HFFc6 (cell line): ENCODE measurements around the gene BICDL2. TPM values are rescaled to one million over a fixed set of nuclear protein-coding genes. Genes with fewer than 3 reads are reported as not detected.

Experiments used
- DNase-seq: peaks from one replicate; pipeline ENCODE4 v3.0.0-alpha.2; 2018
- H3K27ac Mint-ChIP-seq: 2 replicates; pipeline ENCODE4 v1.8.0; 2020; ENCODE audit warnings: mild to moderate bottlenecking, mixed read lengths
- H3K27me3 Mint-ChIP-seq: 2 replicates; pipeline ENCODE4 v1.8.0; 2021; ENCODE audit warnings: mild to moderate bottlenecking, moderate library complexity, mixed read lengths; ENCODE audit not compliant: insufficient read depth
- H3K36me3 Mint-ChIP-seq: 2 replicates; pipeline ENCODE4 v1.8.0; 2021; ENCODE audit warnings: low read depth, mixed read lengths
- H3K4me1 Mint-ChIP-seq: 2 replicates; pipeline ENCODE4 v1.8.0; 2020; ENCODE audit warnings: low read depth, mixed read lengths
- H3K4me3 Mint-ChIP-seq: 2 replicates; pipeline ENCODE4 v1.8.0; 2020; ENCODE audit warnings: mild to moderate bottlenecking, moderate library complexity, mixed read lengths
- H3K9me3 Mint-ChIP-seq: 2 replicates; pipeline ENCODE4 v1.8.0; 2020; ENCODE audit warnings: mild to moderate bottlenecking, mixed read lengths
- total RNA-seq, 6 experiments: library from RNA; stranded (reverse); fragmentation: NEBNext Ultra II Directional; extraction: Animal tissue kit (Norgen Biotek cat#: 25700); gene quantifications; 2 replicates in 1 of 6; 3 replicates in 5 of 6; pipeline ENCODE4 v1.2.3, GENCODE V29; 2021
- TF ChIP-seq, protein P1 (sequence below): fragments of 200-600 bp; sonication (generic); IDR thresholded peaks from 2 replicates; pipeline ENCODE4 v1.5.0; 2021; ENCODE audit warnings: antibody characterized with exemption, mild to moderate bottlenecking

BICDL2 gene
- total RNA-seq, 6 experiments from 2014 or later: not detected

DNA sequence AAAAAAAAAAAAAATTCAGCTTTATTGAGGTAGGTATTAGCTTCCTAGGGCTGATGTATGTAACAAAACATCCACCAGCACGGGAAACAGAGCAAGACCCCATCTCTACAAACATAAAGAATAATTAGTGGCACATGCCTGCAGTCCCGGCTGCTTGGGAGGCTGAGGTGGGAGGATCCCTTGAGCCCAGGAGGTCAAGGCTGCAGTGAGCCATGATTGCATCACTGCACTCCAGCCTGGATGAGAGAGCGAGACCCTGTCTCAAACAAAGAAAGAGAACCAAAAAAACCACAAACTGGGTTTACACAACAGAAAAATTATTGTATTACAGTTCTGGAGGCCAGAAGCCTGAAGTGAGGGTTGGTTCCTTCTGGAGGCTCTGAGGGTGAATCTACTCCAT, 5.6 kb upstream of the BICDL2 start:
- Mint-ChIP-seq H3K27ac (no peak overlapping the region), H3K27me3 (peaks cover 48% of the 10 kb centered on the region), H3K36me3 (no peaks in the 10 kb centered on the region), H3K4me1 (no peaks in the 10 kb centered on the region), H3K9me3 (no peaks in the 10 kb centered on the region), H3K4me3 (no peak overlapping the region)
- DNase-seq: no peak
- TF ChIP-seq, protein P1, sequence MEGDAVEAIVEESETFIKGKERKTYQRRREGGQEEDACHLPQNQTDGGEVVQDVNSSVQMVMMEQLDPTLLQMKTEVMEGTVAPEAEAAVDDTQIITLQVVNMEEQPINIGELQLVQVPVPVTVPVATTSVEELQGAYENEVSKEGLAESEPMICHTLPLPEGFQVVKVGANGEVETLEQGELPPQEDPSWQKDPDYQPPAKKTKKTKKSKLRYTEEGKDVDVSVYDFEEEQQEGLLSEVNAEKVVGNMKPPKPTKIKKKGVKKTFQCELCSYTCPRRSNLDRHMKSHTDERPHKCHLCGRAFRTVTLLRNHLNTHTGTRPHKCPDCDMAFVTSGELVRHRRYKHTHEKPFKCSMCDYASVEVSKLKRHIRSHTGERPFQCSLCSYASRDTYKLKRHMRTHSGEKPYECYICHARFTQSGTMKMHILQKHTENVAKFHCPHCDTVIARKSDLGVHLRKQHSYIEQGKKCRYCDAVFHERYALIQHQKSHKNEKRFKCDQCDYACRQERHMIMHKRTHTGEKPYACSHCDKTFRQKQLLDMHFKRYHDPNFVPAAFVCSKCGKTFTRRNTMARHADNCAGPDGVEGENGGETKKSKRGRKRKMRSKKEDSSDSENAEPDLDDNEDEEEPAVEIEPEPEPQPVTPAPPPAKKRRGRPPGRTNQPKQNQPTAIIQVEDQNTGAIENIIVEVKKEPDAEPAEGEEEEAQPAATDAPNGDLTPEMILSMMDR: no peak

DNA sequence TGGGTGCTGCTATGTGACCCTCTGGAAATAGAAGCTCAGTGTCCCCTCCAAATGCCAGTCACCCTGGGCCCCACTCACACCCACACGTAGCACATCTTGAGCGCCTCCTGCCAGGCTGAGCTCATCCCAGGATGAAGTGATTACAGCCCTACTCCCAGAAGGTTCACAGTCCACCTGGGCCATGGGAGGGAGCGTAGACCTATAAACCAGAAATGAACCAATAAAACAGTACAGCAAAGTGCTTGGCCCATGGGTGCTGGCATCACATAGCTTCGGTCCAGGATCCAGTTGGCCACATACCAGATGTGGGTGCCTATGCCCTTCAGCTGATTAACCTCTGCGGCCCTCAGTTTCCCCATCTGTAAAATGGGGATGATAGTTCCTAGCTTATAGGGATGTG, 2.2 kb upstream of the BICDL2 start:
- H3K4me3 Mint-ChIP-seq: no peak overlapping the region
- no peak for DNase-seq
- H3K27ac Mint-ChIP-seq: no peak overlapping the region
- no peaks in the 10 kb centered on the region for H3K36me3 Mint-ChIP-seq
- TF ChIP-seq, protein P1: no peak
- peaks cover 52% of the 10 kb centered on the region for H3K27me3 Mint-ChIP-seq
- H3K4me1 Mint-ChIP-seq: no peaks in the 10 kb centered on the region
- no peaks in the 10 kb centered on the region for H3K9me3 Mint-ChIP-seq

DNA sequence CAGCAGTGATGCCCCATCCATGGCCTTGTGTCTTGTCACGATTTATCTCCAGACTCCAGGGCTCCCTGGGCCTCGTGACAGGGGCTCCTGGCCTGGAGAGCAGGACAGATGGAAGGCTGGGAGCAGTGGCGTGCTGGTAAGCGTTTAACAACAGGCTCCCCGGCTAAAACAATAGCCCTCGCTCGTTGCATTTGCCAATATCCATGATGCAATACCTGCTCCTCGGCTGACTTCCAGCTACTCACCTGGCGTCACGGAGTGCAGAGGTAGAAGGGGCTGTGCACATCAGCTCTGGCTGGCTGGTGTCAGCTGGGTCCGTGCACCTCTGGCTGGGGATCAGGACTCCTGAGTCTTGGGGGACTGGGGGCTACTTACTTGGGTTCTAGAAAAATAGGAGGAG, 1.5 kb upstream of the BICDL2 start:
- H3K4me3 Mint-ChIP-seq: no peak overlapping the region
- TF ChIP-seq, protein P1: no peak
- H3K27ac Mint-ChIP-seq: no peak overlapping the region
- DNase-seq: no peak
- H3K27me3 Mint-ChIP-seq: peaks cover 53% of the 10 kb centered on the region
- H3K4me1 Mint-ChIP-seq: no peaks in the 10 kb centered on the region
- no peaks in the 10 kb centered on the region for H3K36me3 Mint-ChIP-seq
- no peaks in the 10 kb centered on the region for H3K9me3 Mint-ChIP-seq

DNA sequence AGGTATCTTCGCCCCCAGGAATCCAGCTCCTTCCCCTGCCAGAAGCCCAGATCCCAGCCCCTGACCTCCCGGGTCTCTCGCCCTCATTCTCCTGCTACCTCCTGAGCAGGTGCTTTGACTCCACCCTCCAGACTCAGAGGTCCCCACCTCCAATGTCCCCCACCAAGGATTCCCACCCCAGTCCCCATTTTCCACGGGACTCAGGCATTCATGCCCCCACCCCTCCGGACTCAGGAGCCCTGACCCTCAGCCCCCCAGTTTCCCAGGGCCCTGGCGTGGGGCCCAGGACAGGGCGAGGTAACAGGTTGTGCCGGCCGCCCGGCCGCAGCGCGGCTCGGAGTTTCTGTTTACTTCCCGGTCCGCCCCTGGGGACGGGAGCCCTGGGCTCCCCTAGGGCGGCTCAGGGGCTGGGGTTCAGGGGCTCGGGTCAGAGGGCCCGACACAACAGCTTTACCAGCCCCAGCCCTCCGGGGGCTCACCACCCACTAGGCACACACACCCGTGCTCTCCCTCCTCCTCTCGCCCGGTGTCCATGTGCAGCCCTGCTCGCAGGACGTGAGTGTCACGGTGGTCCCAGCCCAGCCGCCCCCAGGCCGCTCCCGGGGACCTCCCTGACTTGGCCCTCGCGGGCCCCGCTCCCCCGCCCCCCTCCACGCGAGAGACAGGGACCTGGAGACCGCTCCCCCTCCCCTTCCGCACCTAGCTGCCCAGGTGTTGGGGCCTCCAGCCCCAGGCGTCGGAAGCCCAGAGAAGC, 595 bp downstream of the BICDL2 start:
- H3K9me3 Mint-ChIP-seq: no peaks in the 10 kb centered on the region
- H3K27me3 Mint-ChIP-seq: peaks cover 55% of the 10 kb centered on the region
- no peaks in the 10 kb centered on the region for H3K4me1 Mint-ChIP-seq
- no peak overlapping the region for H3K4me3 Mint-ChIP-seq
- TF ChIP-seq, protein P1: no peak
- no peak for DNase-seq
- no peak overlapping the region for H3K27ac Mint-ChIP-seq
- no peaks in the 10 kb centered on the region for H3K36me3 Mint-ChIP-seq

DNA sequence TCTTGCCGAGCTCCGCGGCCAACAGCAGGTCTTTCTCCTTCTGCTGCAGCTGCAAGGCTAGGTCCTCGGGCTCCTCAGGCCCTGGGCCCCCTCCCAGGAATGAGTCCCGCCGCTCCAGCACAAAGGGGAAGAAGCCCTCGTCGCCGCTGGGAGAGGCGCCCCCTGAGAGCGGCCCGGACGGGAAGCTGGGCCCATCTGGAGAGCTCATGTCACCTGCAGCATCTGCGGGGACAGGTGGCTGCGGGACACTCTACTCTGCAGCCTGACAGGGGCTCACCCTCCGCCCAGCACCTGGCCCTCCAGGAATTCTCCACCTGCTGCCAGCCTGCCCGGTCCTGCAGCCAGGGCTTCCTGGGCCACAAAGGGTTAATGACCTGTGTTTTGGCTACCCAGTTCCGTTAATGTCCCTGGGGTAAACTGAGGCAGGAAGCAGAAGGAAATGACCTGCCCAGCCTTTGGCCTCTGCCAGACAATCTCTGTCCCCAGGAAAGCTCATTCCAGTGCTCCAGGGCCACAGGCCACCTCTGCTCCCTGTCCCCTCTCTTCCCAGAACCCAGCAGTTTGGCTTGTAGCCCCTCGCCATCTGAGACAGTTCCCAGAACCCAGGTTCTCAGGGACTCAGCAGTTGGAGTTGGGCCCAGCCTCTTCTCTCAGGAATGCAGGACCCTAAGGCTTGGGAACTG, 1.3 kb downstream of the BICDL2 start:
- H3K27me3 Mint-ChIP-seq: peaks cover 57% of the 10 kb centered on the region
- H3K4me3 Mint-ChIP-seq: no peak overlapping the region
- H3K4me1 Mint-ChIP-seq: no peaks in the 10 kb centered on the region
- H3K9me3 Mint-ChIP-seq: no peaks in the 10 kb centered on the region
- H3K36me3 Mint-ChIP-seq: no peaks in the 10 kb centered on the region
- no peak overlapping the region for H3K27ac Mint-ChIP-seq
- DNase-seq: no peak
- TF ChIP-seq, protein P1: no peak
